ENCODE results near the gene C4B. TPM values are rescaled to one million over a fixed set of nuclear protein-coding genes. Genes with fewer than 3 reads are reported as not detected.
"Not testable (repeated sequence)": the region's sequence is repeated elsewhere in the genome, so short reads cannot be mapped to it uniquely, and the experiment has no call there.

C4B gene
- total and polyA plus RNA-seq, 2 donors (not counting 3 experiments of a cell fraction or from before 2014, with no cell fraction given) = 4.4 to 6.3 TPM

DNA sequence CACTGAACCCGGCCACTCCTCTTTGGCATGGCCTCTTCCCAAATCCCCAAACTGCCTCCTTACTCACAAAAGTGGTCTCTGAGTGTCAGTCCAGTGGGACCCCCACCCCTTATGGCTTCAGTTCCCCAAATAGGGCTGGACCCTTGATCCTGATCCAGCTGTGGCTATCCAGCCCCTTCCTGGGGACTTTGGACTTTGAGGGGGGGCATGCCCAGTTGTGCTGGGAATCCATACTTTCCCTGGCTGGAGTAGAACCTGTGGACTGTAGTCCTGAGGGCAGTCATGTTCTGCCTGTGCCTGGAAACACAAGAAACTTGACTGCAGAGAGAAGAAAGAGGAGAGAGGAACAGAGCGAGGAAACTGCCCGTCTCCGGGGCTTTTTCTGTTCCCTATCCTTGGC, 10.2 kb upstream of the C4B start:
- H3K4me3 ChIP-seq (replicated peaks in 1 of 3; ENCODE audit: insufficient read depth in 1 of 3, low read depth in 1 of 3, low read length in 3 of 3); H3K9ac ChIP-seq (replicated peaks; ENCODE audit: extremely low read depth, insufficient read depth, low read length); H3K36me3 ChIP-seq (ENCODE audit: control insufficient read depth in 2 of 2, extremely low read depth in 1 of 2, insufficient read depth in 2 of 2, low read length in 2 of 2); DNase-seq (ENCODE audit: low read depth, low spot score); H2AFZ ChIP-seq (ENCODE audit: low read depth, low read length); POLR2A ChIA-PET; intact Hi-C loops (cut with micrococcal nuclease); H3K4me2 ChIP-seq (ENCODE audit: insufficient read depth, low read length); FAIRE-seq; H3K27ac ChIP-seq (ENCODE audit: insufficient read depth, low read depth, low read length); dilution Hi-C loops (cut with MboI; ENCODE audit: extremely low pct_ligation_motif_present, low sequenced_read_pairs); CTCF ChIA-PET; H3K79me2 ChIP-seq (ENCODE audit: control insufficient read depth, insufficient read depth, low read length); H3K27me3 ChIP-seq (ENCODE audit: control insufficient read depth in 2 of 2, insufficient read depth in 2 of 2, low read length in 2 of 2); H3K4me1 ChIP-seq (ENCODE audit: control insufficient read depth, extremely low read depth, insufficient read depth, low read length); H3K9me1 ChIP-seq (replicated peaks; ENCODE audit: control insufficient read depth, extremely low read depth, insufficient read depth, low read length); BruUV-seq (replicated peaks); H4K20me1 ChIP-seq (replicated peaks; ENCODE audit: control insufficient read depth, extremely low read depth, insufficient read depth, low read length); H3K9me3 ChIP-seq (replicated peaks; ENCODE audit: control insufficient read depth, insufficient read depth, low read length): not testable (repeated sequence)

DNA sequence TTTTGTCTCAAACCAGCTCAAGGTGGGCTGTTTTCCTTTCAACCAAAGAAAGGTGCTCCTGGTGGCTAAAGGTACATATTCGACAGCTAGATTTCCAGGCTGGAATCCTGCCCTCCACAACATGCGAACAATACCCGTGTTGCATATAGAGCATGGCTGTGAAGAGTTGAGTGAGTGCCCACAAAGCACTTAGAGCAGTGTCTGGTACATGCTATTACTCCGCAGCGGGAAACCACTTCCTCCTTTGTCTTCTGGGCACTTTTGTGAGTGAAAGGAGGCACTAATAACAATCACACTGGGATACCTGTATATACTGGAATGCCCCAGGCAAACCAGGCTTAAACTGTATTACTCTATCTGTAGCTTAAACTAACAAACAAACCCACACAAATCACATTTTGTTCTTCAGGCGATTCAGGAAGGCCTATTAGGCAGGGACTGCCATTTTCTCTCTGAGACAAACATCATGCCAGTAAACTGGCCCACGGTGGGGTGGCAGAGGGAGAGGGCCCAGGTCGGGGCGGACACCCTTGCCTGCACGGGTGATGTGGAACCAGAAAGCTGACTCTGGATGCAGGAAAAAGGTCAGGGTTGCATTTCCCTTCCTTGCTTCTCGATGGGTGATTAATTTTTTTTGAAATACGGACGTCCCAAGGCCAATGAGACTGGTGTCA, 9.6 kb upstream of the C4B start:
- CTCF ChIA-PET; H3K9me3 ChIP-seq (replicated peaks; ENCODE audit: control insufficient read depth, insufficient read depth, low read length); POLR2A ChIA-PET; H3K4me1 ChIP-seq (ENCODE audit: control insufficient read depth, extremely low read depth, insufficient read depth, low read length); dilution Hi-C loops (cut with MboI; ENCODE audit: extremely low pct_ligation_motif_present, low sequenced_read_pairs); H3K4me2 ChIP-seq (ENCODE audit: insufficient read depth, low read length); H3K9ac ChIP-seq (replicated peaks; ENCODE audit: extremely low read depth, insufficient read depth, low read length); H3K27me3 ChIP-seq (ENCODE audit: control insufficient read depth in 2 of 2, insufficient read depth in 2 of 2, low read length in 2 of 2); H3K36me3 ChIP-seq (ENCODE audit: control insufficient read depth in 2 of 2, extremely low read depth in 1 of 2, insufficient read depth in 2 of 2, low read length in 2 of 2); H3K27ac ChIP-seq (ENCODE audit: insufficient read depth, low read depth, low read length); BruUV-seq (replicated peaks); H3K4me3 ChIP-seq (replicated peaks in 1 of 3; ENCODE audit: insufficient read depth in 1 of 3, low read depth in 1 of 3, low read length in 3 of 3); intact Hi-C loops (cut with micrococcal nuclease); H3K9me1 ChIP-seq (replicated peaks; ENCODE audit: control insufficient read depth, extremely low read depth, insufficient read depth, low read length); DNase-seq (ENCODE audit: low read depth, low spot score); FAIRE-seq; H2AFZ ChIP-seq (ENCODE audit: low read depth, low read length); H4K20me1 ChIP-seq (replicated peaks; ENCODE audit: control insufficient read depth, extremely low read depth, insufficient read depth, low read length); H3K79me2 ChIP-seq (ENCODE audit: control insufficient read depth, insufficient read depth, low read length): not testable (repeated sequence)

DNA sequence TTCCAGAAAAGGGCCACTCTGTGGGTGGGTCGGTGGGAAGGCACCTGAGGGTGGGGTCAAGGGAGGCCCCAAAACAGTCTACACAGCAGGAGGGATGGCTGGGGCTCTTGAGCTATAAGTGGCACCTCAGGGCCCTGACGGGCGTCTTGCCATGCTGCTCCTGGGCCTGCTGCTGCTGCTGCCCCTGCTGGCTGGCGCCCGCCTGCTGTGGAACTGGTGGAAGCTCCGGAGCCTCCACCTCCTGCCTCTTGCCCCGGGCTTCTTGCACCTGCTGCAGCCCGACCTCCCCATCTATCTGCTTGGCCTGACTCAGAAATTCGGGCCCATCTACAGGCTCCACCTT, 9.1 kb upstream of the C4B start:
- H3K4me1 ChIP-seq (ENCODE audit: control insufficient read depth, extremely low read depth, insufficient read depth, low read length); DNase-seq (ENCODE audit: low read depth, low spot score); H3K4me2 ChIP-seq (ENCODE audit: insufficient read depth, low read length); H2AFZ ChIP-seq (ENCODE audit: low read depth, low read length); dilution Hi-C loops (cut with MboI; ENCODE audit: extremely low pct_ligation_motif_present, low sequenced_read_pairs); H3K9ac ChIP-seq (replicated peaks; ENCODE audit: extremely low read depth, insufficient read depth, low read length); POLR2A ChIA-PET; BruUV-seq (replicated peaks); FAIRE-seq; H3K9me3 ChIP-seq (replicated peaks; ENCODE audit: control insufficient read depth, insufficient read depth, low read length); H3K36me3 ChIP-seq (ENCODE audit: control insufficient read depth in 2 of 2, extremely low read depth in 1 of 2, insufficient read depth in 2 of 2, low read length in 2 of 2); H3K4me3 ChIP-seq (replicated peaks in 1 of 3; ENCODE audit: insufficient read depth in 1 of 3, low read depth in 1 of 3, low read length in 3 of 3); H3K9me1 ChIP-seq (replicated peaks; ENCODE audit: control insufficient read depth, extremely low read depth, insufficient read depth, low read length); H3K27ac ChIP-seq (ENCODE audit: insufficient read depth, low read depth, low read length); H3K27me3 ChIP-seq (ENCODE audit: control insufficient read depth in 2 of 2, insufficient read depth in 2 of 2, low read length in 2 of 2); H3K79me2 ChIP-seq (ENCODE audit: control insufficient read depth, insufficient read depth, low read length); CTCF ChIA-PET; intact Hi-C loops (cut with micrococcal nuclease); H4K20me1 ChIP-seq (replicated peaks; ENCODE audit: control insufficient read depth, extremely low read depth, insufficient read depth, low read length): not testable (repeated sequence)

DNA sequence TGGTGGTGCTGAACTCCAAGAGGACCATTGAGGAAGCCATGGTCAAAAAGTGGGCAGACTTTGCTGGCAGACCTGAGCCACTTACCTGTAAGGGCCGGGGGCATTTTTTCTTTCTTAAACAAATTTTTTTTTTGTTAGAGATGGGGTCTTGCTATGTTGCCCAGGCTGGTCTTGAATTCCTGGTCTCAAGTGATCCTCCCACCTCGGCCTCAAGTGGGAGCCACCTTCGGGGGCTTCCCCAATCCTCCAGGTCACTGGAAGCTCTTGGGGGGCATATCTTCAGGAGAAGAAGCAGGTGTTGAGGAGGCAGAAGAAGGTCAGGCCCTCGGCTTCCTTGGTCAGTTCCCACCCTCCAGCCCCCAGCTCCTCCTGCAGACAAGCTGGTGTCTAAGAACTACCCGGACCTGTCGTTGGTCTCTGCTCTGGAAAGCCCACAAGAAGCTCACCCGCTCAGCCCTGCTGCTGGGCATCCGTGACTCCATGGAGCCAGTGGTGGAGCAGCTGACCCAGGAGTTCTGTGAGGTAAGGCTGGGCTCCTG, 8.5 kb upstream of the C4B start:
- dilution Hi-C loops (cut with MboI; ENCODE audit: extremely low pct_ligation_motif_present, low sequenced_read_pairs); H3K4me2 ChIP-seq (ENCODE audit: insufficient read depth, low read length); H4K20me1 ChIP-seq (replicated peaks; ENCODE audit: control insufficient read depth, extremely low read depth, insufficient read depth, low read length); H3K9ac ChIP-seq (replicated peaks; ENCODE audit: extremely low read depth, insufficient read depth, low read length); H3K36me3 ChIP-seq (ENCODE audit: control insufficient read depth in 2 of 2, extremely low read depth in 1 of 2, insufficient read depth in 2 of 2, low read length in 2 of 2); DNase-seq (ENCODE audit: low read depth, low spot score); intact Hi-C loops (cut with micrococcal nuclease); CTCF ChIA-PET; H2AFZ ChIP-seq (ENCODE audit: low read depth, low read length); H3K9me1 ChIP-seq (replicated peaks; ENCODE audit: control insufficient read depth, extremely low read depth, insufficient read depth, low read length); POLR2A ChIA-PET; BruUV-seq (replicated peaks); H3K27ac ChIP-seq (ENCODE audit: insufficient read depth, low read depth, low read length); H3K9me3 ChIP-seq (replicated peaks; ENCODE audit: control insufficient read depth, insufficient read depth, low read length); H3K4me3 ChIP-seq (replicated peaks in 1 of 3; ENCODE audit: insufficient read depth in 1 of 3, low read depth in 1 of 3, low read length in 3 of 3); FAIRE-seq; H3K79me2 ChIP-seq (ENCODE audit: control insufficient read depth, insufficient read depth, low read length); H3K27me3 ChIP-seq (ENCODE audit: control insufficient read depth in 2 of 2, insufficient read depth in 2 of 2, low read length in 2 of 2); H3K4me1 ChIP-seq (ENCODE audit: control insufficient read depth, extremely low read depth, insufficient read depth, low read length): not testable (repeated sequence)
